ENCODE data around the gene AIFM1.

The AIFM1 gene

GRCh38 chrX:130171446-130172126 is 5.9 kb upstream of the AIFM1 start, which contains the start of gene RAB33A:
TSS of gene RAB33A (plus strand) at chrX:130171962. CDS start at chrX:130172063, 101 bp downstream.
- peak; percentile 1 to 85 (median 44) for DNase-seq

- peak; percentile 14 to 93 (median 75) for DNase-seq
These were observed 5.3 kb upstream of the AIFM1 start for GRCh38 chrX:130170752-130171445.

- no peak for DNase-seq
These were observed 1.4 kb upstream of the AIFM1 start for GRCh38 chrX:130167040-130167439.

- DNase-seq: no peak
These were observed 799 bp upstream of the AIFM1 start for GRCh38 chrX:130166503-130166777.

GRCh38 chrX:130165181-130165702 is 399 bp downstream of the AIFM1 start:
- peak in 10 of 51 donors; percentile 8 to 69 (median 46) for DNase-seq

GRCh38 chrX:130163398-130163797 is 2.2 kb downstream of the AIFM1 start:
- DNase-seq: no peak

GRCh38 chrX:130162094-130162735 is 3.4 kb downstream of the AIFM1 start:
- DNase-seq: no peak

GRCh38 chrX:130159776-130160175 is 5.9 kb downstream of the AIFM1 start:
- no peak for DNase-seq

GRCh38 chrX:130158311-130158710 is 7.3 kb downstream of the AIFM1 start:
- DNase-seq: peak in 1 of 51 donors; percentile 6

GRCh38 chrX:130155564-130155963 is 10.1 kb downstream of the AIFM1 start:
- DNase-seq: no peak

- DNase-seq: no peak
These were observed 18.0 kb downstream of the AIFM1 start for GRCh38 chrX:130147631-130148030.

- no peak for DNase-seq
These were observed 20.5 kb downstream of the AIFM1 start for GRCh38 chrX:130145123-130145522.

- DNase-seq: no peak
These were observed 21.1 kb downstream of the AIFM1 start for GRCh38 chrX:130144509-130144908.

GRCh38 chrX:130139474-130140201 is 26.0 kb downstream of the AIFM1 start:
- no peak for DNase-seq

- DNase-seq: no peak
These were observed 28.7 kb downstream of the AIFM1 start for GRCh38 chrX:130136961-130137360.

GRCh38 chrX:130136496-130136895 is 29.1 kb downstream of the AIFM1 start:
- DNase-seq: no peak

GRCh38 chrX:130130990-130131389 is 34.7 kb downstream of the AIFM1 start:
- DNase-seq: no peak

GRCh38 chrX:130125091-130125874 is 40.4 kb downstream of the AIFM1 start:
- peak in 18 of 51 donors; percentile 0 to 26 (median 6) for DNase-seq

- no peak for DNase-seq
These were observed 41.1 kb downstream of the AIFM1 start for GRCh38 chrX:130124577-130124976.

GRCh38 chrX:130121505-130121800 is 44.2 kb downstream of the AIFM1 start:
- DNase-seq: no peak

Data from hypothalamus (tissue), 51 donors.